ENCODE results near the gene KAT7. TPM values are rescaled to one million over a fixed set of nuclear protein-coding genes. Genes with fewer than 3 reads are reported as not detected.

The KAT7 gene
- total and polyA plus RNA-seq, 9 donors: 18.4 to 76.6 (median 62.8) TPM

GRCh38 chr17:49748223-49748622 is 40.3 kb upstream of the KAT7 start:
- Histone ChIP-seq H3K27me3 (no peaks in the 10 kb centered on the region), H3K4me3 (no peak overlapping the region)
- 89 to 93% (median 92%) methylated on average over 3 of the region's 3 CpGs for WGBS, 3 donors

GRCh38 chr17:49748791-49749190 is 39.7 kb upstream of the KAT7 start:
- Histone ChIP-seq H3K27ac (no peak overlapping the region), H3K9me3 (no peaks in the 10 kb centered on the region), H3K4me1 (ENCODE audit: insufficient read depth) (no peaks in the 10 kb centered on the region), H3K36me3 (no peaks in the 10 kb centered on the region), H3K27me3 (no peaks in the 10 kb centered on the region), H3K4me3 (no peak overlapping the region)
- TF ChIP-seq POLR2A (IDR thresholded peaks at IDR 0.05) (no peak), EP300 (IDR thresholded peaks at IDR 0.05) (no peak), CTCF (IDR thresholded peaks at IDR 0.05) (no peak)
- 93 to 97% (median 94%) methylated on average over 7 of the region's 7 CpGs for WGBS, 3 donors
- intact Hi-C loops (cut with DNase I): no loop called here
- DNase-seq: no peak

More at GRCh38 chr17:49748223-49748622, 40.3 kb upstream of the KAT7 start:
- TF ChIP-seq CTCF (IDR thresholded peaks at IDR 0.05) (no peak), EP300 (IDR thresholded peaks at IDR 0.05) (no peak), POLR2A (IDR thresholded peaks at IDR 0.05) (no peak)
- H3K27ac ChIP-seq: no peak overlapping the region
- no peaks in the 10 kb centered on the region for H3K9me3 ChIP-seq
- H3K4me1 ChIP-seq (ENCODE audit: insufficient read depth): no peaks in the 10 kb centered on the region
- DNase-seq: no peak
- H3K36me3 ChIP-seq: no peaks in the 10 kb centered on the region
- intact Hi-C loops (cut with DNase I): no loop called here

- 83 to 92% (median 90%) methylated on average over 3 of the region's 3 CpGs for WGBS, 3 donors
- no peaks in the 10 kb centered on the region for H3K27me3 ChIP-seq
- TF ChIP-seq POLR2A (IDR thresholded peaks at IDR 0.05) (no peak), CTCF (IDR thresholded peaks at IDR 0.05) (no peak), EP300 (IDR thresholded peaks at IDR 0.05) (no peak)
Measured at GRCh38 chr17:49749730-49750129, 38.8 kb upstream of the KAT7 start.

GRCh38 chr17:49752508-49752907 is 36.0 kb upstream of the KAT7 start:
- no peaks in the 10 kb centered on the region for H3K36me3 ChIP-seq
- intact Hi-C loops (cut with DNase I): no loop called here
- peaks cover 6% of the 10 kb centered on the region for H3K4me1 ChIP-seq (ENCODE audit: insufficient read depth)
- H3K27me3 ChIP-seq: no peaks in the 10 kb centered on the region
- TF ChIP-seq EP300 (IDR thresholded peaks at IDR 0.05): no peak
- no peak for TF ChIP-seq CTCF (IDR thresholded peaks at IDR 0.05)
- no peak for DNase-seq
- H3K4me3 ChIP-seq: no peak overlapping the region
- H3K9me3 ChIP-seq: no peaks in the 10 kb centered on the region
- H3K27ac ChIP-seq: no peak overlapping the region
- WGBS, 3 donors: 79 to 87% (median 82%) methylated on average over 3 of the region's 3 CpGs

More at GRCh38 chr17:49749730-49750129, 38.8 kb upstream of the KAT7 start:
- Histone ChIP-seq H3K4me3 (no peak overlapping the region), H3K36me3 (no peaks in the 10 kb centered on the region), H3K4me1 (ENCODE audit: insufficient read depth) (peaks cover 2% of the 10 kb centered on the region), H3K27ac (no peak overlapping the region), H3K9me3 (no peaks in the 10 kb centered on the region)
- no peak for DNase-seq
- intact Hi-C loops (cut with DNase I): no loop called here

All from ovary (tissue), 9 donors.